HG03095 (cell line): ENCODE measurements around the gene CCNK.

Source experiments
- ATAC-seq: cut with Tn5 transposase; IDR thresholded peaks from one replicate; pipeline ENCODE4 v1.9.1; 2021; ENCODE audit warnings: moderate library complexity; ENCODE audit not compliant: unreplicated experiment

CCNK gene

GRCh38 chr14:99505089-99505488, 23.9 kb downstream of the CCNK start:
- ATAC-seq = no peak

GRCh38 chr14:99506276-99506675, 25.1 kb downstream of the CCNK start:
- no peak for ATAC-seq

GRCh38 chr14:99507860-99508640, 26.8 kb downstream of the CCNK start:
- ATAC-seq = no peak

GRCh38 chr14:99508896-99509629, 27.9 kb downstream of the CCNK start:
- no peak for ATAC-seq

- ATAC-seq = no peak
Observed at GRCh38 chr14:99509871-99510555, 28.8 kb downstream of the CCNK start.

- ATAC-seq = no peak
Observed at GRCh38 chr14:99510556-99511139, 29.4 kb downstream of the CCNK start.

- ATAC-seq = no peak
Observed at GRCh38 chr14:99511421-99512109, 30.4 kb downstream of the CCNK start.

GRCh38 chr14:99512110-99512449, 30.9 kb downstream of the CCNK start:
- no peak for ATAC-seq

GRCh38 chr14:99512571-99513182, 31.5 kb downstream of the CCNK start:
- ATAC-seq = no peak

- ATAC-seq = no peak
Observed at GRCh38 chr14:99513183-99513694, 32.0 kb downstream of the CCNK start.

- no peak for ATAC-seq
Observed at GRCh38 chr14:99513946-99514551, 32.8 kb downstream of the CCNK start.

GRCh38 chr14:99514552-99515300, 33.5 kb downstream of the CCNK start:
- ATAC-seq = no peak

GRCh38 chr14:99515301-99516155, 34.3 kb downstream of the CCNK start:
- no peak for ATAC-seq

GRCh38 chr14:99516156-99516870, 35.1 kb downstream of the CCNK start:
- no peak for ATAC-seq

GRCh38 chr14:99516871-99517642, 35.8 kb downstream of the CCNK start:
- ATAC-seq = no peak

GRCh38 chr14:99517643-99518381, 36.6 kb downstream of the CCNK start:
- ATAC-seq = no peak
